Measurements from ENCODE around the gene NAV2.

The NAV2 gene

GRCh38 chr11:20013346-20014066, 300.9 kb downstream of the NAV2 start:
- no peak for DNase-seq

GRCh38 chr11:20014067-20014402, 301.4 kb downstream of the NAV2 start:
- DNase-seq = no peak

- no peak for DNase-seq
These were observed 302.5 kb downstream of the NAV2 start for GRCh38 chr11:20015101-20015500.

- DNase-seq = no peak
These were observed 303.1 kb downstream of the NAV2 start for GRCh38 chr11:20015529-20016427.

- no peak for DNase-seq
These were observed 303.9 kb downstream of the NAV2 start for GRCh38 chr11:20016526-20016925.

GRCh38 chr11:20017320-20017719, 304.7 kb downstream of the NAV2 start:
- no peak for DNase-seq

- DNase-seq = no peak
These were observed 307.6 kb downstream of the NAV2 start for GRCh38 chr11:20020198-20020597.

GRCh38 chr11:20020716-20021115, 308.1 kb downstream of the NAV2 start:
- DNase-seq = no peak

GRCh38 chr11:20021212-20021611, 308.6 kb downstream of the NAV2 start:
- no peak for DNase-seq

GRCh38 chr11:20021771-20022362, 309.2 kb downstream of the NAV2 start:
- no peak for DNase-seq

GRCh38 chr11:20022363-20023081, 309.9 kb downstream of the NAV2 start:
- no peak for DNase-seq

- no peak for DNase-seq
These were observed 310.4 kb downstream of the NAV2 start for GRCh38 chr11:20023082-20023426.

- DNase-seq = no peak
These were observed 311.7 kb downstream of the NAV2 start for GRCh38 chr11:20024172-20024935.

- DNase-seq = no peak
These were observed 312.7 kb downstream of the NAV2 start for GRCh38 chr11:20025332-20025840.

GRCh38 chr11:20026629-20027555, 314.3 kb downstream of the NAV2 start:
- DNase-seq = peak; percentile 63

GRCh38 chr11:20027556-20028013, 314.9 kb downstream of the NAV2 start:
- no peak for DNase-seq

GRCh38 chr11:20029193-20029592, 316.6 kb downstream of the NAV2 start:
- DNase-seq = no peak

GRCh38 chr11:20030472-20030871, 317.8 kb downstream of the NAV2 start:
- DNase-seq = no peak

- no peak for DNase-seq
These were observed 318.7 kb downstream of the NAV2 start for GRCh38 chr11:20031155-20032001.

GRCh38 chr11:20032127-20032526, 319.5 kb downstream of the NAV2 start:
- no peak for DNase-seq

All from NCI-H1417 treated with DMSO at 0.1 percent for 48 hours (cell line).